Measurements from ENCODE around the gene SERPINC1.
"Not testable (repeated sequence)": the region's sequence is repeated elsewhere in the genome, so short reads cannot be mapped to it uniquely, and the experiment has no call there.

GRCh38 chr1:173965896-173966295 is 48.8 kb upstream of the SERPINC1 start:
- not testable (repeated sequence) for TF ChIP-seq CTCF, POLR2A (IDR thresholded peaks at IDR 0.05)
